Neural crest cell (in vitro differentiated cells): ENCODE results near the gene SPATS2. TPM values are rescaled to one million over a fixed set of nuclear protein-coding genes. Genes with fewer than 3 reads are reported as not detected.

Experiments
- DNase-seq: peaks from one replicate; pipeline ENCODE4 v3.0.0; 2021; ENCODE audit warnings: low read depth, mixed read lengths, low spot score
- H3K27ac Mint-ChIP-seq: one replicate; pipeline ENCODE4 v1.8.0; 2021; ENCODE audit warnings: mild to moderate bottlenecking, mixed read lengths; ENCODE audit not compliant: unreplicated experiment
- H3K27me3 Mint-ChIP-seq: 2 replicates; pipeline ENCODE4 v1.8.0; 2021; ENCODE audit warnings: low read depth, mild to moderate bottlenecking, mixed read lengths
- H3K36me3 Mint-ChIP-seq: 2 replicates; pipeline ENCODE4 v1.8.0; 2021; ENCODE audit warnings: low read depth, mild to moderate bottlenecking, mixed read lengths
- H3K4me1 Mint-ChIP-seq: 2 replicates; pipeline ENCODE4 v1.8.0; 2021; ENCODE audit warnings: mixed read lengths
- H3K4me3 Mint-ChIP-seq: one replicate; pipeline ENCODE4 v1.8.0; 2021; ENCODE audit warnings: mild to moderate bottlenecking, mixed read lengths
- H3K9me3 Mint-ChIP-seq: 2 replicates; pipeline ENCODE4 v1.8.0; 2021; ENCODE audit warnings: mixed read lengths
- total RNA-seq: library from RNA; stranded (reverse); gene quantifications from 2 replicates; pipeline ENCODE4 v1.2.1, GENCODE V29; 2021
- TF ChIP-seq, protein P1 (sequence below): fragments of 200-600 bp; sonication (generic); conservative IDR thresholded peaks from 2 replicates; pipeline ENCODE4 v1.5.0; 2021; ENCODE audit warnings: antibody characterized with exemption, mild to moderate bottlenecking

Gene SPATS2
- total RNA-seq, 1 donor from 2014 or later, result 45.2 TPM

- Mint-ChIP-seq H3K36me3 (no peaks in the 10 kb centered on the region), H3K9me3 (no peaks in the 10 kb centered on the region), H3K27me3 (peaks cover 17% of the 10 kb centered on the region), H3K4me1 (no peaks in the 10 kb centered on the region), H3K27ac (no peak overlapping the region), H3K4me3 (no peak overlapping the region)
- TF ChIP-seq, protein P1, sequence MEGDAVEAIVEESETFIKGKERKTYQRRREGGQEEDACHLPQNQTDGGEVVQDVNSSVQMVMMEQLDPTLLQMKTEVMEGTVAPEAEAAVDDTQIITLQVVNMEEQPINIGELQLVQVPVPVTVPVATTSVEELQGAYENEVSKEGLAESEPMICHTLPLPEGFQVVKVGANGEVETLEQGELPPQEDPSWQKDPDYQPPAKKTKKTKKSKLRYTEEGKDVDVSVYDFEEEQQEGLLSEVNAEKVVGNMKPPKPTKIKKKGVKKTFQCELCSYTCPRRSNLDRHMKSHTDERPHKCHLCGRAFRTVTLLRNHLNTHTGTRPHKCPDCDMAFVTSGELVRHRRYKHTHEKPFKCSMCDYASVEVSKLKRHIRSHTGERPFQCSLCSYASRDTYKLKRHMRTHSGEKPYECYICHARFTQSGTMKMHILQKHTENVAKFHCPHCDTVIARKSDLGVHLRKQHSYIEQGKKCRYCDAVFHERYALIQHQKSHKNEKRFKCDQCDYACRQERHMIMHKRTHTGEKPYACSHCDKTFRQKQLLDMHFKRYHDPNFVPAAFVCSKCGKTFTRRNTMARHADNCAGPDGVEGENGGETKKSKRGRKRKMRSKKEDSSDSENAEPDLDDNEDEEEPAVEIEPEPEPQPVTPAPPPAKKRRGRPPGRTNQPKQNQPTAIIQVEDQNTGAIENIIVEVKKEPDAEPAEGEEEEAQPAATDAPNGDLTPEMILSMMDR, result no peak
- no peak for DNase-seq
Observed at GRCh38 chr12:49362077-49362476, 5.2 kb upstream of the SPATS2 start.

DNA sequence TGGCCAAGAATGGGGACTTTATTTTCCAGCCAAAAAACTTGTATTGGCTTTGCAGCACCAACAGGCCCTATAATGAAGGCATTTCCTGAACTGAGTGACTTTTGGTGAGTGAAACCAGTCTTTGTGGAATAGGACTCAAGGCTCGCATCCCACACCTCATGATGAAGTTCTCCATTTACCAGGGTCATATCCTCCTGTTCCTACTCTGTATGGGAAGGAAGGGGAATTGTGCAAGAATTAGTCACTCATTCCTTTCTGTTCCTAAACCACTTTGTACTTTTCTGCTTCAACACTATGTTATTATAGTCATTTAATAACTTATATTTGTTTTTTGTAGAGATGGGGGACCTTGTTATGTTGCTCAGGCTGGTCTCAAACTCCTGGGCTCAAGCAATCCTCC lies 2.3 kb upstream of the SPATS2 start:
- no peaks in the 10 kb centered on the region for H3K9me3 Mint-ChIP-seq
- peak overlapping the region; percentile 49 for H3K4me3 Mint-ChIP-seq
- DNase-seq, result no peak
- no peak overlapping the region for H3K27ac Mint-ChIP-seq
- H3K4me1 Mint-ChIP-seq, result peaks cover 20% of the 10 kb centered on the region
- H3K36me3 Mint-ChIP-seq, result no peaks in the 10 kb centered on the region
- peaks cover 7% of the 10 kb centered on the region for H3K27me3 Mint-ChIP-seq
- TF ChIP-seq, protein P1, result no peak

GRCh38 chr12:49365542-49365941 lies 1.7 kb upstream of the SPATS2 start:
- TF ChIP-seq, protein P1, result no peak
- no peaks in the 10 kb centered on the region for H3K36me3 Mint-ChIP-seq
- no peak overlapping the region for H3K27ac Mint-ChIP-seq
- no peak for DNase-seq
- peak overlapping the region; percentile 5 for H3K4me3 Mint-ChIP-seq
- H3K27me3 Mint-ChIP-seq, result peaks cover 7% of the 10 kb centered on the region
- peaks cover 23% of the 10 kb centered on the region for H3K4me1 Mint-ChIP-seq
- no peaks in the 10 kb centered on the region for H3K9me3 Mint-ChIP-seq

DNA sequence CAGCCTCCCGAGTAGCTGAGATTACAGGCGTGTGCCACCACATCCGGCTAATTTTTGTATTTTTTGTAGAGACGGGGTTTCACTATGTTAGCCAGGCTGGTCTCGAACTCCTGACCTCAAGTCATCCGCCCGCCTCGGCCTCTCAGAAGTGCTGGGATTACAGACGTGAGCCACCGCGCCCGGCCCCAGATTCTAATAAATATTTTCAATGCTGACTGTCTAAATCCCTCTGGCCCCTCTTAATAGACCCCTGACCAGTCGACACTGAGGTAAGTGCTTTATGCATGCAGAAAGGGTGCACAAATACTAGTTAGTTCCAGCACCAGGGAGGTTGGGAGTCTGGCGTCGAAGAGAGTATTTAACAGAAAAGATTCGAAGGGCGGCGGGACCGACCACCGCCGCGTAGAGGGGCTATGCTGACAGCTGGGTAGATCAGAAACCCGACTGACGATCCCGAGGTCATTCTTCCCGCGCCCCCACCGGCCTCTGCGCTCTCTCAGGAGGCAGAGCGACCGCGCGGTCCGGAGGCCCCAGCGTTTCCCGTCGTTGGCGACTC lies 1.1 kb upstream of the SPATS2 start:
- Mint-ChIP-seq H3K4me1 (peaks cover 26% of the 10 kb centered on the region), H3K4me3 (peak overlapping the region; percentile 92), H3K27me3 (peaks cover 4% of the 10 kb centered on the region), H3K27ac (peak overlapping the region; percentile 99), H3K9me3 (no peaks in the 10 kb centered on the region), H3K36me3 (no peaks in the 10 kb centered on the region)
- TF ChIP-seq, protein P1, result no peak
- no peak for DNase-seq

- no peaks in the 10 kb centered on the region for H3K36me3 Mint-ChIP-seq
- H3K27me3 Mint-ChIP-seq, result no peaks in the 10 kb centered on the region
- TF ChIP-seq, protein P1, result peak; percentile 35
- H3K4me1 Mint-ChIP-seq, result peaks cover 30% of the 10 kb centered on the region
- H3K27ac Mint-ChIP-seq, result peak overlapping the region; percentile 99
- no peaks in the 10 kb centered on the region for H3K9me3 Mint-ChIP-seq
- H3K4me3 Mint-ChIP-seq, result peak overlapping the region; percentile 92
- peak; percentile 93 for DNase-seq
Observed at GRCh38 chr12:49366652-49367380, 446 bp upstream of the SPATS2 start.
